H1 (cell line): ENCODE results near the gene WWP2. TPM values are rescaled to one million over a fixed set of nuclear protein-coding genes. Genes with fewer than 3 reads are reported as not detected.

Experiments
- MAFK ChIP-seq: IDR thresholded peaks from 2 replicates; pipeline ENCODE4 v1.6.1; 2012; ENCODE audit warnings: low read depth, mild to moderate bottlenecking, improper control_type of control experiment, low read length
- NRF1 ChIP-seq: IDR thresholded peaks from 2 replicates; pipeline ENCODE4 v1.6.1; 2011; ENCODE audit warnings: mild to moderate bottlenecking, low read depth, low read length, improper control_type of control experiment
- SIX5 ChIP-seq: IDR thresholded peaks from 2 replicates; pipeline ENCODE4 v1.6.1; 2011; ENCODE audit warnings: mild to moderate bottlenecking, low read depth, low read length
- TEAD4 ChIP-seq: IDR thresholded peaks from 2 replicates; pipeline ENCODE4 v1.6.1; 2012; ENCODE audit warnings: low read depth, low read length, inconsistent platforms, mixed read lengths
- polyA plus RNA-seq, 7 experiments: library from polyadenylated mRNA; depleted of rRNA in 3 of 7; stranded (reverse) in 5 of 7; unstranded in 2 of 7; fragments of >200 nt in 5 of 7; fragments of 200-250 nt in 2 of 7; gene quantifications; 1 replicate in 5 of 7; 2 replicates in 1 of 7; 4 replicates in 1 of 7; pipeline versions ENCODE4 v1.2.1 to v1.2.3, GENCODE V29; 2011 to 2013; ENCODE audit warnings: missing spikeins in 2 of 7, mixed read lengths in 2 of 7
- total RNA-seq: library from RNA; stranded (reverse); fragmentation: NEBNext Ultra II Directional; extraction: Animal tissue kit (Norgen Biotek cat#: 25700); gene quantifications from 2 replicates; pipeline ENCODE4 v1.2.1, GENCODE V29; 2021

Gene WWP2
- total and polyA plus RNA-seq, 2 of the 8 experiments (the other 6 are each of a cell fraction or from before 2014, with no cell fraction given): 14.1 to 42.2 TPM

DNA sequence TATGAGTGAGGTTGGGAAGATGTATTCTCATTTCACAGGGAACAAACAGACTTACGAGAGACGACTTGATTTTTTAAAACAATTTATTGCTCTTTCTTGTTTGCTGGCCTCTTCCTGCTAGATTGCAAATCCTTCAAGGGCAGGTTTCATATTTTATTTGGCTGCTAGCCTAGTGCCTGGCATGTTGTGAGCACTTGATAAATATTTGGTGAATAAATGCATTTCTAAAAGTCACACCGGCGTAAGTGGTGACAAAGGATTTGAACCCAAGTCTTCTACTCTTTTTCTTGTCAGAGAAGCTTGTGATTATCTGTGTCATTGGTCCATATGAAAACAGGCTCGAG is 1.4 kb downstream of the WWP2 start (continued):
- TF ChIP-seq NRF1 (no peak), MAFK (no peak), TEAD4 (no peak), SIX5 (no peak)
